RWPE1 (cell line): ENCODE results near the gene LIAS.
A peak's percentile ranks its signal among the peaks of the same experiment; 100 is the strongest.

ENCODE experiments used
- CTCF ChIA-PET: fragments of 350-600 bp; sonication (Branson Sonifier 250); formaldehyde crosslinking; extraction: SDS; loops from one replicate; lab custom pipeline; 2021; lab: Yijun Ruan, JAX
- POLR2A ChIA-PET: fragments of 400-600 bp; formaldehyde crosslinking; extraction: SDS; loops from one replicate; lab custom pipeline; 2020; ENCODE audit warnings: antibody characterized with exemption; ENCODE audit not compliant: low non-redundant PET; lab: Yijun Ruan, JAX
- DNase-seq: peaks from one replicate; pipeline ENCODE4 v3.0.0; 2012; ENCODE audit warnings: low spot score
- H3K27ac ChIP-seq: fragments of 450-650 bp; 2 replicates; pipeline ENCODE4 v1.5.1; 2017
- TF ChIP-seq, protein P1 (sequence below): fragments of 450-650 bp; conservative IDR thresholded peaks from 2 replicates; pipeline ENCODE4 v1.5.1; 2017; ENCODE audit warnings: low read depth, mild to moderate bottlenecking

LIAS gene

GRCh38 chr4:39466747-39467146, 7.9 kb downstream of the LIAS start:
- ChIA-PET CTCF (interaction anchor here (0.5 to 1.4 kb wide), 4 partner anchors 16 to 712 kb away, joined by 3 to 4 read pairs (median 4); no protein-coding TSS in a partner anchor), POLR2A (no interaction called here)
- no peak overlapping the region for H3K27ac ChIP-seq
- no peak for DNase-seq
- TF ChIP-seq, protein P1, sequence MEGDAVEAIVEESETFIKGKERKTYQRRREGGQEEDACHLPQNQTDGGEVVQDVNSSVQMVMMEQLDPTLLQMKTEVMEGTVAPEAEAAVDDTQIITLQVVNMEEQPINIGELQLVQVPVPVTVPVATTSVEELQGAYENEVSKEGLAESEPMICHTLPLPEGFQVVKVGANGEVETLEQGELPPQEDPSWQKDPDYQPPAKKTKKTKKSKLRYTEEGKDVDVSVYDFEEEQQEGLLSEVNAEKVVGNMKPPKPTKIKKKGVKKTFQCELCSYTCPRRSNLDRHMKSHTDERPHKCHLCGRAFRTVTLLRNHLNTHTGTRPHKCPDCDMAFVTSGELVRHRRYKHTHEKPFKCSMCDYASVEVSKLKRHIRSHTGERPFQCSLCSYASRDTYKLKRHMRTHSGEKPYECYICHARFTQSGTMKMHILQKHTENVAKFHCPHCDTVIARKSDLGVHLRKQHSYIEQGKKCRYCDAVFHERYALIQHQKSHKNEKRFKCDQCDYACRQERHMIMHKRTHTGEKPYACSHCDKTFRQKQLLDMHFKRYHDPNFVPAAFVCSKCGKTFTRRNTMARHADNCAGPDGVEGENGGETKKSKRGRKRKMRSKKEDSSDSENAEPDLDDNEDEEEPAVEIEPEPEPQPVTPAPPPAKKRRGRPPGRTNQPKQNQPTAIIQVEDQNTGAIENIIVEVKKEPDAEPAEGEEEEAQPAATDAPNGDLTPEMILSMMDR: no peak

DNA sequence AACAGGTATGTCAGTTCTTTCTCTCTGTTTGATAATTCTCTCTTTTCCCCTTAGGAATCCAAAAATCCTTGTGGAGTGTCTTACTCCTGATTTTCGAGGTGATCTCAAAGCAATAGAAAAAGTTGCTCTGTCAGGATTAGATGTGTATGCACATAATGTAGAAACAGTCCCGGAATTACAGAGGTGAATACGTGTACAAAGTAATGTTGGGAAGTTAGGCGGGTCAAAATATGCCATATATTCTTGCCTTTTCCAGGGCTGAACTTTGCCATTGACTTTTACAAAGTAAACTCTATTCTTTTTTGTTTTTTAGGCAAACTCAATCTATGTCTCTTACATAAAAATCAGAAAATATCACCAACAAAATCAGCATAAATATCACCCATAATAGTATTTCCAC, 8.6 kb downstream of the LIAS start:
- CTCF ChIA-PET: no interaction called here
- no peak for DNase-seq
- POLR2A ChIA-PET: no interaction called here
- TF ChIP-seq, protein P1: no peak
- no peak overlapping the region for H3K27ac ChIP-seq

DNA sequence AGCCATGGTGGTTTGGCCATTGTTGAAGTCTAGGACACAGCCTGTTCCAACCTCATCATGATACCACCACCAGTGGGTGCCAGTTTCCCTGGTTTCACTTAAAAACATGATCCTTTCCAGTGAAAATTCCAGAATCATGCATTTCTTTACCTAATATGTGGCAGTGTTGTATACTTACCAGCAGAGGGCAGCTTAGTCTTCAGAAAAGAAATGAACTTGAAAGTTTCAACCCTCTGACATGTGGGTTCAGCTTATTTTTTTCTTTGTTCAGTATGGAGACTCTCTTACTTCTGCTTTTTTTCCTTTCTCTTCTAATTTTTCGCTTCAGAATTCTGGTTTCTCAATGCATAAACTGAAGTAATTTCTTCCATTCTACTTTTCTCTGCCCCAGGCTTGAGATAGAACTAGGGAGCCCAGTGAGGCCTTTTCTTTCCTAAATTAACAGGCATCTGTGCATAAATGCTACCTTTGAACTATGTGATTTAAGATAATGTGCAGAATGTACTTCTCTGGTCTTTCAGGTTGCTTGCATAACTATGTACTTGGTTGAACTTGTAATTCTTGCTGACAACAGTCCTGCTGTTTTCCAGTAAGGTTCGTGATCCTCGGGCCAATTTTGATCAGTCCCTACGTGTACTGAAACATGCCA, 10.7 kb downstream of the LIAS start:
- TF ChIP-seq, protein P1: peak; percentile 89
- ChIA-PET POLR2A (no interaction called here), CTCF (interaction anchor here (0.6 to 1.3 kb wide), 19 partner anchors 8 to 1452 kb away, joined by 3 to 9 read pairs (median 3); partner anchors contain the start of genes SMIM14 and UGDH)
- H3K27ac ChIP-seq: no peak overlapping the region
- peak; percentile 57 for DNase-seq

GRCh38 chr4:39470402-39470801, 11.5 kb downstream of the LIAS start:
- DNase-seq: no peak
- ChIA-PET CTCF (interaction anchor here (0.5 to 0.6 kb wide), 2 partner anchors 10 to 366 kb away, joined by 3 to 4 read pairs; no protein-coding TSS in a partner anchor), POLR2A (no interaction called here)

GRCh38 chr4:39472396-39472795, 13.5 kb downstream of the LIAS start:
- TF ChIP-seq, protein P1: no peak
- ChIA-PET POLR2A (no interaction called here), CTCF (no interaction called here)
- no peak overlapping the region for H3K27ac ChIP-seq
- DNase-seq: no peak

More at GRCh38 chr4:39470402-39470801, 11.5 kb downstream of the LIAS start:
- no peak overlapping the region for H3K27ac ChIP-seq
- TF ChIP-seq, protein P1: no peak

GRCh38 chr4:39476187-39476895, 17.5 kb downstream of the LIAS start:
- no peak overlapping the region for H3K27ac ChIP-seq
- TF ChIP-seq, protein P1: no peak
- no peak for DNase-seq
- ChIA-PET POLR2A (no interaction called here), CTCF (no interaction called here)
